Keratinocyte (primary cell): ENCODE data around the gene FOXK1. TPM values are rescaled to one million over a fixed set of nuclear protein-coding genes. Genes with fewer than 3 reads are reported as not detected.
"Not testable (repeated sequence)": the region's sequence is repeated elsewhere in the genome, so short reads cannot be mapped to it uniquely, and the experiment has no call there.

Experiments used
- DNase-seq: peaks from one replicate; pipeline ENCODE4 v3.0.0-alpha.2; 2011; ENCODE audit warnings: low read depth, missing footprints, low spot score
- FAIRE-seq: peaks from 2 replicates; lab custom pipeline; 2011; peaks lifted over from hg19 to GRCh38; lab: Jason Lieb, UNC
- H2AFZ ChIP-seq: 2 replicates; pipeline ENCODE4 v1.6.0; 2012; ENCODE audit warnings: low read length, control low read depth, inconsistent platforms; ENCODE audit not compliant: control insufficient read depth
- H3K27ac ChIP-seq: 2 replicates; pipeline ENCODE4 v1.5.1; 2011; ENCODE audit warnings: low read length; ENCODE audit not compliant: control insufficient read depth, insufficient read depth
- H3K27me3 ChIP-seq: 3 replicates; pipeline ENCODE4 v1.6.0; 2011; ENCODE audit warnings: low read length; ENCODE audit not compliant: control insufficient read depth, insufficient read depth; ENCODE audit errors: extremely low read depth
- H3K36me3 ChIP-seq, 2 experiments: 2 replicates in 1 of 2; 3 replicates in 1 of 2; pipeline ENCODE4 v1.5.1; 2011; ENCODE audit warnings: low read length in 2 of 2, mild to moderate bottlenecking in 1 of 2; ENCODE audit not compliant: control insufficient read depth in 2 of 2, insufficient read depth in 2 of 2; ENCODE audit errors: extremely low read depth in 1 of 2
- H3K4me1 ChIP-seq: 3 replicates; pipeline ENCODE4 v1.5.1; 2011; ENCODE audit warnings: low read length; ENCODE audit not compliant: control insufficient read depth, insufficient read depth; ENCODE audit errors: extremely low read depth
- H3K4me2 ChIP-seq: 3 replicates; pipeline ENCODE4 v1.6.0; 2011; ENCODE audit warnings: low read depth, low read length; ENCODE audit not compliant: control insufficient read depth, insufficient read depth; ENCODE audit errors: extremely low read depth
- H3K4me3 ChIP-seq, 3 experiments: fragments of 200-600 bp in 1 of 3; sonication (generic) in 1 of 3; 2 replicates in 2 of 3; 3 replicates in 1 of 3; pipeline ENCODE4 v1.5.1; 2011 to 2016; ENCODE audit warnings: low read length in 3 of 3, mild to moderate bottlenecking in 3 of 3, control low read depth in 2 of 3, inconsistent platforms in 1 of 3, low read depth in 1 of 3, mixed read lengths in 1 of 3, mixed run types in 1 of 3, moderate library complexity in 1 of 3; ENCODE audit not compliant: control insufficient read depth in 2 of 3, insufficient read depth in 2 of 3; ENCODE audit errors: extremely low read depth in 1 of 3
- H3K79me2 ChIP-seq: 2 replicates; pipeline ENCODE4 v1.6.0; 2012; ENCODE audit warnings: low read length; ENCODE audit not compliant: control insufficient read depth, insufficient read depth
- H3K9ac ChIP-seq: 3 replicates; pipeline ENCODE4 v1.6.0; 2011; ENCODE audit warnings: low read length; ENCODE audit not compliant: control insufficient read depth, insufficient read depth; ENCODE audit errors: extremely low read depth
- H3K9me1 ChIP-seq: 3 replicates; pipeline ENCODE4 v1.6.0; 2011; ENCODE audit warnings: low read length; ENCODE audit not compliant: control insufficient read depth, insufficient read depth; ENCODE audit errors: extremely low read depth
- H3K9me3 ChIP-seq: 2 replicates; pipeline ENCODE4 v1.5.1; 2012; ENCODE audit warnings: low read depth, low read length; ENCODE audit not compliant: control insufficient read depth
- H4K20me1 ChIP-seq: 3 replicates; pipeline ENCODE4 v1.6.0; 2011; ENCODE audit warnings: low read length; ENCODE audit not compliant: control insufficient read depth, insufficient read depth; ENCODE audit errors: extremely low read depth
- EZH2 ChIP-seq: IDR thresholded peaks from one replicate; pipeline ENCODE4 v1.6.1; 2012; ENCODE audit warnings: inconsistent platforms, mild to moderate bottlenecking, low read length, moderate library complexity
- dilution Hi-C: fragments of 300-500 bp; cut with MboI; formaldehyde crosslinking; loops from one replicate; pipeline ENCODE4 v1.7.0; 2020; ENCODE audit warnings: low sequenced_read_pairs; ENCODE audit not compliant: extremely low pct_ligation_motif_present
- polyA plus RNA-seq, 5 experiments: library from polyadenylated mRNA; depleted of rRNA in 3 of 5; stranded (reverse) in 3 of 5; stranded (forward) in 1 of 5; unstranded in 1 of 5; fragments of >200 nt; gene quantifications; 1 replicate in 1 of 5; 2 replicates in 3 of 5; 3 replicates in 1 of 5; pipeline versions ENCODE4 v1.2.1 to v1.2.3, GENCODE V29; 2011 to 2012; ENCODE audit warnings: missing spikeins in 2 of 5, low read depth in 1 of 5, low replicate concordance in 1 of 5
- TF ChIP-seq, protein P1 (sequence below), 3 experiments: IDR thresholded peaks in 1 of 3; conservative IDR thresholded peaks in 1 of 3; optimal IDR thresholded peaks in 1 of 3; 2 replicates in 2 of 3; 3 replicates in 1 of 3; pipeline versions ENCODE3 to v1.5.1; 2011; ENCODE audit warnings: low read length in 3 of 3, mild to moderate bottlenecking in 3 of 3, moderate library complexity in 2 of 3, control low read depth in 1 of 3, inconsistent platforms in 1 of 3; ENCODE audit not compliant: insufficient read depth in 2 of 3; ENCODE audit errors: extremely low read depth in 1 of 3

Gene FOXK1
- polyA plus RNA-seq, 1 donor (not counting 4 experiments of a cell fraction or from before 2014, with no cell fraction given): 4.4 TPM

DNA sequence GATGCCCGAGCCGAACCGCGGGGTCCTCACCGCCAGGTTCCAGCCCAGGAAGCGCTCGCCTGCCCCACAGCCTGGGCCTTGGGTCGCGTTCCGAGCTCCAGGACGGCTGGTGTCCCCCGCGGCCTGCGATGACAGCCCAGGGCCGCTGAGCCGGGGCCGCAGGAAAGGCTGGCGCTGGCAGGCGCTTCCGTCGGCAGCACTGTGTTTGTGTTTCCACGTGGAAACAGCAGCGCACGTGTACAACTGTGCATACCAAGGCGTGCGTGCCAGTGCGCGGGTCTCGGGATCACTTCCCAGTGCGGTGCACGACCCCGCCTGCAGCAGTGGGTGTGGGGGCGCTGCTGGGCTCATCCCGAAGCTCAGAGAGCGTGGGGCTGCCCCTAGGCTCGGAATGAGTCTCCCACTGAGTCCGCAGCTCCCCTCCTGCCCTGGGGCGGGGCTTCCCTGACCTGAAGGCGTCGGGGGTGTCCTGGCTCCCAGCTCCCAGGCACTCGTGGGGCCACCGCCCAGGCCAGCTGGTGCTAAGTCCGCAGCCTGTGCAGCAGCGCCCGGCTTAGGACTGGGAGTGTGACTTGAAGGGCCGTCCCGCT lies 110.5 kb downstream of the FOXK1 start:
- no peak for FAIRE-seq
- DNase-seq: no peak
- dilution Hi-C loops: no loop called here
- Histone ChIP-seq H3K79me2 (no peaks in the 10 kb centered on the region), H3K9me1 (no peaks in the 10 kb centered on the region), H3K4me1 (no peaks in the 10 kb centered on the region), H3K27me3 (no peaks in the 10 kb centered on the region), H2AFZ (no peak overlapping the region), H3K36me3 (peaks cover 18 to 26% of the 10 kb centered on the region in 2 experiments), H3K27ac (no peak overlapping the region), H3K4me2 (no peak overlapping the region), H3K9me3 (no peaks in the 10 kb centered on the region), H3K4me3 (no peak overlapping the region), H4K20me1 (no peaks in the 10 kb centered on the region), H3K9ac (no peak overlapping the region)
- TF ChIP-seq, protein P1, sequence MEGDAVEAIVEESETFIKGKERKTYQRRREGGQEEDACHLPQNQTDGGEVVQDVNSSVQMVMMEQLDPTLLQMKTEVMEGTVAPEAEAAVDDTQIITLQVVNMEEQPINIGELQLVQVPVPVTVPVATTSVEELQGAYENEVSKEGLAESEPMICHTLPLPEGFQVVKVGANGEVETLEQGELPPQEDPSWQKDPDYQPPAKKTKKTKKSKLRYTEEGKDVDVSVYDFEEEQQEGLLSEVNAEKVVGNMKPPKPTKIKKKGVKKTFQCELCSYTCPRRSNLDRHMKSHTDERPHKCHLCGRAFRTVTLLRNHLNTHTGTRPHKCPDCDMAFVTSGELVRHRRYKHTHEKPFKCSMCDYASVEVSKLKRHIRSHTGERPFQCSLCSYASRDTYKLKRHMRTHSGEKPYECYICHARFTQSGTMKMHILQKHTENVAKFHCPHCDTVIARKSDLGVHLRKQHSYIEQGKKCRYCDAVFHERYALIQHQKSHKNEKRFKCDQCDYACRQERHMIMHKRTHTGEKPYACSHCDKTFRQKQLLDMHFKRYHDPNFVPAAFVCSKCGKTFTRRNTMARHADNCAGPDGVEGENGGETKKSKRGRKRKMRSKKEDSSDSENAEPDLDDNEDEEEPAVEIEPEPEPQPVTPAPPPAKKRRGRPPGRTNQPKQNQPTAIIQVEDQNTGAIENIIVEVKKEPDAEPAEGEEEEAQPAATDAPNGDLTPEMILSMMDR (optimal IDR thresholded peaks at IDR 0.05 in 1 of 3, IDR thresholded peaks at IDR 0.05 in 1 of 3, conservative IDR thresholded peaks at IDR 0.05 in 1 of 3; ENCODE audit: extremely low read depth in 1 of 3, insufficient read depth in 2 of 3, low read length in 3 of 3): no peak
- TF ChIP-seq EZH2: no peak

DNA sequence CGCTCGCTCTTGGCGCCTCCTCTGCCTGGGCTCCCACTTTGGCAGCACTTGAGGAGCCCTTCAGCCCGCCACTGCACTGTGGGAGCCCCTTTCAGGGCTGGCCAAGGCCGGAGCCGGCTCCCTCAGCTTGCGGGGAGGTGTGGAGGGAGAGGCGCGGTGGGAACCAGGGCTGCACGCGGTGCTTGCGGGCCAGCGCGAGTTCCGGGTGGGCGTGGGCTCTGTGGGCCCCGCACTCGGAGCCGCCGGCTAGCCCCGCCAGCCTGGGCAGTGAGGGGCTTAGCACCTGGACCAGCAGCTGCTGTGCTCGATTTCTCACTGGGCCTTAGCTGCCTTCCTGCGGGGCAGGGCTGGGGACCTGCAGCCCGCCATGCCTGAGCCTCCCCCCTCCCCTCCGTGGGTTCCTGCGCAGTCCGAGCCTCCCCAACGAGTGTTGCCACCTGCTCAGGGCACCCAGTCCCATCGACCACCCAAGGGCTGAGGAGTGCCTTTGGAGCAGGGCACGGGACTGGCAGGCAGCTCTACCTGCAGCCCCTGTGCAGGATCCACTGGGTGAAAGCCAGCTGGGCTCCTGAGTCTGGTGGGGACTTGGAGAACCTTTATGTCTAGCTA lies 111.4 kb downstream of the FOXK1 start:
- H3K4me1 ChIP-seq, DNase-seq, H3K4me2 ChIP-seq, H2AFZ ChIP-seq, H3K27me3 ChIP-seq, H3K9me3 ChIP-seq, dilution Hi-C loops, H3K79me2 ChIP-seq, H3K27ac ChIP-seq, FAIRE-seq, H4K20me1 ChIP-seq, H3K9ac ChIP-seq, H3K4me3 ChIP-seq, H3K9me1 ChIP-seq: not testable (repeated sequence)
- peaks cover 14 to 22% of the 10 kb centered on the region in 2 experiments for H3K36me3 ChIP-seq

DNA sequence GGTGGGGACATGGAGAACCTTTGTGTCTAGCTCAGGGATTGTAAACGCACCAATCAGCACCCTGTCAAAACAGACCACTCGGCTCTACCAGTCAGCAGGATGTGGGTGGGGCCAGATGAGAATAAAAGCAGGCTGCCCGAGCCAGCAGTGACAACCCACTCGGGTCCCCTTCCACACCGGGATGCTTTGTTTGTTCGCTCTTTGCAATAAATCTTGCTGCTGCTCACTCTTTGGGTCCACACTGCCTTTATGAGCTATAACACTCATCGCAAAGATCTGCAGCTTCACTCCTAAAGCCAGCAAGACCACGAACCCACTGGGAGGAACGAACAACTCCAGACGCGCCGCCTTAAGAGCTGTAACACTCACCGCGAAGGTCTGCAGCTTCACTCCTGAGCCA lies 112.1 kb downstream of the FOXK1 start:
- H3K36me3 ChIP-seq: peaks cover 14 to 20% of the 10 kb centered on the region in 2 experiments
- H3K27ac ChIP-seq, H2AFZ ChIP-seq, H3K27me3 ChIP-seq, dilution Hi-C loops, H3K4me3 ChIP-seq, DNase-seq, H3K9me1 ChIP-seq, H4K20me1 ChIP-seq, H3K4me1 ChIP-seq, H3K79me2 ChIP-seq, FAIRE-seq, H3K4me2 ChIP-seq, H3K9ac ChIP-seq, H3K9me3 ChIP-seq: not testable (repeated sequence)
